ENCODE measurements around the gene MICU1. TPM values are rescaled to one million over a fixed set of nuclear protein-coding genes. Genes with fewer than 3 reads are reported as not detected.
"Not testable (repeated sequence)": the region's sequence is repeated elsewhere in the genome, so short reads cannot be mapped to it uniquely, and the experiment has no call there.

MICU1 gene
- total and polyA plus RNA-seq, 10 of the 15 experiments (the other 5 are each of a cell fraction or from before 2014, with no cell fraction given), result 18.2 to 36.4 (median 22.2) TPM

DNA sequence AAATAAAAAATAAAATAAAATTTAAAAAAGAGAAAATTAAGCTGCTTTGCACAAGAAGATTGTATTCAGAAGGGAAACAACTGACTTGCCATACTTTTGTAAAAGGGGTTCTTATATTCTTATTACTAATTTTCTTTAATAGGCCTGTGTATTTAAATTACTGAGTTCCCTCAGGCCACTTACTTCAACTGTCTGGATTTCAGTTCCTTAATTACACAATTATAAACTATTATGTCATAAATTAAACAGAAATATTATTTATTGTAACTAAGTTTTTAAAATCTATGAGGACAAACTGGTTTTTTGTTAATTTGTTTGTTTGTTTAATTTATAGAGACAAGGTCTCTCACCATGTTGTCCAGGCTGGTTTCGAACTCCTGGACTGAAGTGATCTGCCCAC, 22.4 kb upstream of the MICU1 start (continued):
- TF ChIP-seq, protein P1, sequence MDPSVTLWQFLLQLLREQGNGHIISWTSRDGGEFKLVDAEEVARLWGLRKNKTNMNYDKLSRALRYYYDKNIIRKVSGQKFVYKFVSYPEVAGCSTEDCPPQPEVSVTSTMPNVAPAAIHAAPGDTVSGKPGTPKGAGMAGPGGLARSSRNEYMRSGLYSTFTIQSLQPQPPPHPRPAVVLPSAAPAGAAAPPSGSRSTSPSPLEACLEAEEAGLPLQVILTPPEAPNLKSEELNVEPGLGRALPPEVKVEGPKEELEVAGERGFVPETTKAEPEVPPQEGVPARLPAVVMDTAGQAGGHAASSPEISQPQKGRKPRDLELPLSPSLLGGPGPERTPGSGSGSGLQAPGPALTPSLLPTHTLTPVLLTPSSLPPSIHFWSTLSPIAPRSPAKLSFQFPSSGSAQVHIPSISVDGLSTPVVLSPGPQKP (IDR thresholded peaks at IDR 0.05; ENCODE audit: low read depth, low read length), result no peak
- TF ChIP-seq, protein P2, sequence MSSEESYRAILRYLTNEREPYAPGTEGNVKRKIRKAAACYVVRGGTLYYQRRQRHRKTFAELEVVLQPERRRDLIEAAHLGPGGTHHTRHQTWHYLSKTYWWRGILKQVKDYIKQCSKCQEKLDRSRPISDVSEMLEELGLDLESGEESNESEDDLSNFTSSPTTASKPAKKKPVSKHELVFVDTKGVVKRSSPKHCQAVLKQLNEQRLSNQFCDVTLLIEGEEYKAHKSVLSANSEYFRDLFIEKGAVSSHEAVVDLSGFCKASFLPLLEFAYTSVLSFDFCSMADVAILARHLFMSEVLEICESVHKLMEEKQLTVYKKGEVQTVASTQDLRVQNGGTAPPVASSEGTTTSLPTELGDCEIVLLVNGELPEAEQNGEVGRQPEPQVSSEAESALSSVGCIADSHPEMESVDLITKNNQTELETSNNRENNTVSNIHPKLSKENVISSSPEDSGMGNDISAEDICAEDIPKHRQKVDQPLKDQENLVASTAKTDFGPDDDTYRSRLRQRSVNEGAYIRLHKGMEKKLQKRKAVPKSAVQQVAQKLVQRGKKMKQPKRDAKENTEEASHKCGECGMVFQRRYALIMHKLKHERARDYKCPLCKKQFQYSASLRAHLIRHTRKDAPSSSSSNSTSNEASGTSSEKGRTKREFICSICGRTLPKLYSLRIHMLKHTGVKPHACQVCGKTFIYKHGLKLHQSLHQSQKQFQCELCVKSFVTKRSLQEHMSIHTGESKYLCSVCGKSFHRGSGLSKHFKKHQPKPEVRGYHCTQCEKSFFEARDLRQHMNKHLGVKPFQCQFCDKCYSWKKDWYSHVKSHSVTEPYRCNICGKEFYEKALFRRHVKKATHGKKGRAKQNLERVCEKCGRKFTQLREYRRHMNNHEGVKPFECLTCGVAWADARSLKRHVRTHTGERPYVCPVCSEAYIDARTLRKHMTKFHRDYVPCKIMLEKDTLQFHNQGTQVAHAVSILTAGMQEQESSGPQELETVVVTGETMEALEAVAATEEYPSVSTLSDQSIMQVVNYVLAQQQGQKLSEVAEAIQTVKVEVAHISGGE (CRISPR knock-in tag; IDR thresholded peaks at IDR 0.05), result no peak
- TF ChIP-seq, protein P3, sequence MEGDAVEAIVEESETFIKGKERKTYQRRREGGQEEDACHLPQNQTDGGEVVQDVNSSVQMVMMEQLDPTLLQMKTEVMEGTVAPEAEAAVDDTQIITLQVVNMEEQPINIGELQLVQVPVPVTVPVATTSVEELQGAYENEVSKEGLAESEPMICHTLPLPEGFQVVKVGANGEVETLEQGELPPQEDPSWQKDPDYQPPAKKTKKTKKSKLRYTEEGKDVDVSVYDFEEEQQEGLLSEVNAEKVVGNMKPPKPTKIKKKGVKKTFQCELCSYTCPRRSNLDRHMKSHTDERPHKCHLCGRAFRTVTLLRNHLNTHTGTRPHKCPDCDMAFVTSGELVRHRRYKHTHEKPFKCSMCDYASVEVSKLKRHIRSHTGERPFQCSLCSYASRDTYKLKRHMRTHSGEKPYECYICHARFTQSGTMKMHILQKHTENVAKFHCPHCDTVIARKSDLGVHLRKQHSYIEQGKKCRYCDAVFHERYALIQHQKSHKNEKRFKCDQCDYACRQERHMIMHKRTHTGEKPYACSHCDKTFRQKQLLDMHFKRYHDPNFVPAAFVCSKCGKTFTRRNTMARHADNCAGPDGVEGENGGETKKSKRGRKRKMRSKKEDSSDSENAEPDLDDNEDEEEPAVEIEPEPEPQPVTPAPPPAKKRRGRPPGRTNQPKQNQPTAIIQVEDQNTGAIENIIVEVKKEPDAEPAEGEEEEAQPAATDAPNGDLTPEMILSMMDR (IDR thresholded peaks at IDR 0.05 in 2 of 3, conservative IDR thresholded peaks at IDR 0.05 in 1 of 3; ENCODE audit: control insufficient read depth in 2 of 3, extremely low read depth in 1 of 3, insufficient read depth in 1 of 3, low read depth in 3 of 3, low read length in 3 of 3), result no peak
- TF ChIP-seq MYC (IDR thresholded peaks at IDR 0.05; ENCODE audit: insufficient read depth, insufficient read length, insufficient replicate concordance, low read length, severe bottlenecking) (no peak), KLF5 (IDR thresholded peaks at IDR 0.05; ENCODE audit: partially characterized antibody) (no peak), ZBED1 (IDR thresholded peaks at IDR 0.05; ENCODE audit: borderline replicate concordance) (no peak), SMAD1 (IDR thresholded peaks at IDR 0.05; ENCODE audit: low read depth, partially characterized antibody) (no peak)
- TF ChIP-seq, protein P4, sequence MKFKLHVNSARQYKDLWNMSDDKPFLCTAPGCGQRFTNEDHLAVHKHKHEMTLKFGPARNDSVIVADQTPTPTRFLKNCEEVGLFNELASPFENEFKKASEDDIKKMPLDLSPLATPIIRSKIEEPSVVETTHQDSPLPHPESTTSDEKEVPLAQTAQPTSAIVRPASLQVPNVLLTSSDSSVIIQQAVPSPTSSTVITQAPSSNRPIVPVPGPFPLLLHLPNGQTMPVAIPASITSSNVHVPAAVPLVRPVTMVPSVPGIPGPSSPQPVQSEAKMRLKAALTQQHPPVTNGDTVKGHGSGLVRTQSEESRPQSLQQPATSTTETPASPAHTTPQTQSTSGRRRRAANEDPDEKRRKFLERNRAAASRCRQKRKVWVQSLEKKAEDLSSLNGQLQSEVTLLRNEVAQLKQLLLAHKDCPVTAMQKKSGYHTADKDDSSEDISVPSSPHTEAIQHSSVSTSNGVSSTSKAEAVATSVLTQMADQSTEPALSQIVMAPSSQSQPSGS (IDR thresholded peaks at IDR 0.05; ENCODE audit: low read length), result no peak

- H3K9me3 ChIP-seq (replicated peaks; ENCODE audit: control insufficient read depth, insufficient read depth, low read length); H3K9ac ChIP-seq (ENCODE audit: control insufficient read depth, insufficient read depth, low read length); RAD21 ChIA-PET (ENCODE audit: unreplicated experiment); H3K4me3 ChIP-seq; FAIRE-seq; in situ Hi-C loops (cut with MboI); H3K27me3 ChIP-seq (replicated peaks in 1 of 2; ENCODE audit: control insufficient read depth in 2 of 2, insufficient read depth in 2 of 2, low read length in 1 of 2); H3K36me3 ChIP-seq (ENCODE audit: control insufficient read depth in 2 of 2, insufficient read depth in 2 of 2, low read length in 1 of 2); intact Hi-C loops (cut with micrococcal nuclease; ENCODE audit: unreplicated experiment); DNase-seq (ENCODE audit: low read depth, low spot score); H3K79me2 ChIP-seq (ENCODE audit: control insufficient read depth, insufficient read depth, low read length); H4K20me1 ChIP-seq (ENCODE audit: control insufficient read depth, insufficient read depth); H3K4me2 ChIP-seq (ENCODE audit: control insufficient read depth, insufficient read depth); POLR2A ChIA-PET; BruUV-seq (replicated peaks); H3K27ac ChIP-seq (ENCODE audit: control insufficient read depth, insufficient read depth); H2AFZ ChIP-seq (ENCODE audit: control insufficient read depth, low read depth, low read length); ATAC-seq: not testable (repeated sequence)
- CTCF ChIA-PET, result interaction anchor here (0.6 kb wide), 1 partner anchor 10 kb away, joined by 7 read pairs; no protein-coding TSS in a partner anchor
- 83% methylated on average over 3 of the region's 3 CpGs for WGBS (ENCODE audit: insufficient coverage, insufficient replicate concordance, low lambda C conversion rate, missing lambda C conversion rate)
- SMC1A ChIA-PET (ENCODE audit: uncharacterized antibody, unreplicated experiment), result interaction anchor here (1.7 kb wide), 1 partner anchor 48 kb away, joined by 3 read pairs; no protein-coding TSS in a partner anchor
- H3K4me1 ChIP-seq (ENCODE audit: control insufficient read depth, insufficient read depth, low read length), result peaks cover 13% of the 10 kb centered on the region
These were observed 21.1 kb upstream of the MICU1 start for GRCh38 chr10:72646971-72647370.

Measured in GM12878 (cell line).